ENCODE data around the gene RPL5. TPM values are rescaled to one million over a fixed set of nuclear protein-coding genes. Genes with fewer than 3 reads are reported as not detected.

The RPL5 gene
- total RNA-seq: 1,100 and 1,183 TPM in 2 replicates

DNA sequence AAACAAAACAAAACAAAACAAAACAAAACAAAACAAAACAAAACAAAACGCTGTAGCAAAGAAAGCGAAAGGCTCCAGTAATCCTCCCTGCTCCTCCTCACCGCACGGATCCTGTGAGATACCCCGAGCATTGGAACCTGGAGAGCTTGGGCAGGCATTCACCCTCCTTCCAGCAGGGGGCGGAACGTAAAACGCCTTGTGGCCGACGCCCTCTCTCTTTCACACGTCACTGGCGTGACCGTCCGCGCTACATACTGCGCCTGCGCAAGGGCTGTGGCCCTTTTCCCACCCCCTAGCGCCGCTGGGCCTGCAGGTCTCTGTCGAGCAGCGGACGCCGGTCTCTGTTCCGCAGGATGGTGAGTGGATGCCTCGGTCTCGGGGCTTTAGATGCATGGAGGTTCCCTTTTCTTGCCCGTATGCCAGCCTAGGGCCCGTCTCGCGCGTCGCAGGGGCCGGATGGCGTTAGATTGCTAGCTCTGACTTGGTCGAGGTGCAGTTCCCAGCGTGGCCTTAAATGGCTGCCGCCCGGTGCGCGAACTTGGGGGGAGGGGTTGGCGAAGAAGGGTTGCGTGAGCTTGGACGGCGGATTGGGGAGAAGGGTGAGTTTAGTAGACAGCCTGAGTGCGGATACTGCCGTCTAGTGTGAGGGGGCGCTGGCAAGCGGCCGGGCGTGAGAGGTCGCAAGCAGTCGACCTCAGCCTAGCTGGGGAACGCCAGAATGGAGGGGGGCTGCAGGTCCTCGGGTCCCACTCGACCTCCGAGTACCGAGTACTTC is at the start of gene RPL5:
TSS of gene RPL5 (plus strand) at position 279 of the 775 bp plus-strand sequence. CDS start at position 354, 75 bp downstream.
- peak; percentile 94 to 97 for DNase-seq (ENCODE audit: low read depth in 2 of 2)

DNA sequence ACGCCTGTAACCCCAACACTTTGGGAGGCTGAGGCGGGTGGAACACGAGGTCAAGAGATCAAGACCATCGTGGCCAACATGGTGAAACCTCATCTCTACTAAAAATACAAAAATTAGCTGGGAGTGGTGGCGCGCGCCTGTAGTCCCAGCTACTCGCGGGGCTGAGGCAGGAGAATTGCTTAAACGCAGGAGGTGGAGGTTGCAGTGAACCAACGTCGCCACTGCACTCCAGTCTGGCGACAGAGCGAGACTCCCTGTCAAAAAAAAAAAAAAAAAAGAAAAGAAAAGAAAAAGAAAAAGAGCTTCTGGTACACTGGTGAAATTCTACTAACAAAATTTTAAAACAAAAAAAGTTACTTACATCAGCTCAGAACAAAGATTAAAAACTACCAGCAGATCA is 48.3 kb upstream of the RPL5 start:
- DNase-seq (ENCODE audit: low read depth in 2 of 2): peak in 1 of 2 donors; percentile 24

DNA sequence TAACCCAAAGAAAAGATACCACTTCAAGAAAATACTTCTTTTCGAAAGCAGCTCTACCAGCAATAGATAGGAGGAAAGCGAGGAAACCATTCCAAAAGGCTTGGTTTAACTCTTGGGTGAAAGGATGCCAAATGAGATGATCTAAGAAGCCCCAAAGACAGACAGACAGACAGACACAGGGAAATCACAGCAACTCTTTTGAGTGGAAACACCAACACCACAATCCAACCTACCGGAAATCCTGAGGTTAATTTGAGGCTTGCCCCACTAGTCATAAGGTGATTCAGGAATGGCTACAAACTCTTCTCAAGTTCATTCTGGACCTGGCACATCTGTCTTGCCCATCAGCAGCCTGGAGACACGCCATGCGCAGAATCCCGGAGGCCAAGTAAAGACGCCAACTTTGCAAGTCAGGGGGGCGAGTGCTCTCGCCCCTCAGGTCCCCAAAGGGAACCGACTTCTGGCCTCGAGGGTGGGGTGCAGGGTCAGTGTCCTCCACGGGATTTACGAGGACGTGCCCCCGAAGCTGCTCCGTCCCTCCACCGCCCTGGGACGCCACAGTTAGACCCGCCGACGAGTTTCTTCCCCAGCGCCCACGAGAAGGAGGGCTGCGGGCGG is 47.7 kb upstream of the RPL5 start:
- DNase-seq (ENCODE audit: low read depth in 2 of 2): peak; percentile 12 to 45

DNA sequence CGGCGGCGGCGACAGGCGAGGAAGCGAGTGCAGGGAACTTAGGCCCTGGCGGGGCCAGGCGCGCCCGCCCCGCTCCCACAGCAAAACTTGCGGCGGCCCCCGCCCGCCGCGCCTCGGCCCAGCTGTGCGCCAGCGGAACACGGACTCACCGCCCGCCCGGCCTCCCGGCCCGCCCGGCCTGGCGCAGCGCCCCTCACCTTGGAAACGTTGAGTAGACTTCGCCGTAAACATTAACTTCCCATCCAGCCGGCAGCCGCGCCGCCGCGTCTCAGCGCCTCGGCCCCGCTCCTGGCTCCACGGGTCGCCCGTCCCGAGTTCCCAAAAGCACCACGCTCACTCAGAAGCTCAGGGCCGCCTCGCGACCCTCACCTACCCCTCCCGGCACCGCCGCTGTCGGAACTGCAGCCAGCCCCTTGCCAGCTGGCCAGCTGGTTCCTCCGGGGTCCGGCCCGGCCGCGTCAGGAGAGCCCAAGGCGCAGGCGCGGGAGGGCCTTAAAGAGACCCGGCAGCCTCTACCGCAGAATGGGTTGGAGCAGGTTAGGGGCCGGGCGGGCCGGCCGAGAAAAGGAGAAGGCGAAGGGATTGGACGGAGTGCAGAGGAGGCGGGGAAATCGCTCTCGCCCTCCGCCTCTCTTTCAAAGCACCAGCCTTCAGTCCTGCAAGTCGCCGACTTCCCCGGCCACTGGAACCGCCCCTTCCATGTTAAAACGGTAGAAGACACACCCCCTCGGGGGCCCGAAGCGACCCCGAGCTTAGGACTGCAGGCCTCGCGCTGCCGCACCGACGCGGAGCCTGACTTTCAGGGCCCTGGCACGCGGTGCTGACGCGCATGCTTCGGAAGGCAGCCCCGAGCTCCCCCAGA is 47.0 kb upstream of the RPL5 start, which contains the start of gene EVI5:
TSS of gene EVI5 (minus strand) at position 470 of the 862 bp plus-strand sequence. CDS start 48,562 bp downstream, outside the sequence.
- DNase-seq (ENCODE audit: low read depth in 2 of 2): peak; percentile 89 to 98

DNA sequence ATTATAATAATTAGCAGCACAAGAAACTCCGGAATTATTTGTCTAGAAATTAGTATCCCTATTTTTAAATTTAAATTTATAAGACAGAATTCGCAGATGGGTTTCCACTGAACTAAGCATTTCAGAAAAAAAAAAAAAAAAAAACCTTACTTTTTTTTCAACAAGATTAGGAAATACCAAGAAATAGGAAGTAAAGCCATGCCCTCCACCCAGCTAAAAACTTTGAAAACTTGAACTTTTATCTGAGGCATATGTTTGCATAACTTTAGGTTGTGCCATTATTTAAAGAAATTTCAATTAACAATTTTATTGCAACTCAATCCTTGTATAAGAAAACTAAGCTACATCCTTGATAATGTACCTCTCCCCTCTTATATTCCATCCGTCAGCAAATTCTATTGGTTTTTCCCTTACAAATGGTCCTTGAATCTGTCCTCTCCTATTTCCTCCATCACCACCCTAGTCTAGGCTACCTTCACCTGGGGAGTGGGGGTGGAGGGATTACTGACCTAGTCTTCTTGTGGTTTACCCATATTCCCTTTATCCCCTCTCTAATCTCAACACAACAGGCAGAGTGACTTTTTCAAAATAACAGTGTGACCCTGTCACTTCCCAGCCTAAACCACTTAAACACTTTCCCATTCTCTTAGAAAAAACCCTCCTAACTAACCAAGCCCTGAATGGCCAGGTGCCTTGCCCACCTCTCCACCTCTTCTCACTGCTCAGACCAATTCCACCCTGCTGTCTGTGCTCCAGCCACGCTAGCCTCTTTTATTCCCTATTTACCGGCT is 45.5 kb upstream of the RPL5 start:
- DNase-seq (ENCODE audit: low read depth in 2 of 2): no peak

DNA sequence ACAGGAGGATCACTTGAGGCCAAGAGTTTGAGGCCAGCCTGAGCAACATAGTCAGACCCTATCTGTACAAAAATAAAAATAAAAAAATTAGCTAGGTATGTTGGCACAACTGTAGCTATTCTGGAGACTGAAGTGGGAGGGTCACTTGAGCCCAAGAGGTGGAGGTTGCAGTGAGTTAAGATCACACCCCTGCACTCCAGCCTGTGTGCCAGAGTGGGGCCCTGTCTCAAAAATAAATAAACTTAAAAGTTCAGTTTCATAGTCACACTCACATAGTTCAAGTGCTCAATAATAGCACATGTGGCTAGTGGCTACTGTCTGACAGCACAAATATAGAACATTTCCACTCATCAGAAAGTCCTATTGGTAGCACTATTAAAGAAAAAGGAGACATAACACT is 41.8 kb upstream of the RPL5 start:
- no peak for DNase-seq (ENCODE audit: low read depth in 2 of 2)

- DNase-seq (ENCODE audit: low read depth in 2 of 2): no peak
Observed at GRCh38 chr1:92790867-92791266, 41.0 kb upstream of the RPL5 start.

DNA sequence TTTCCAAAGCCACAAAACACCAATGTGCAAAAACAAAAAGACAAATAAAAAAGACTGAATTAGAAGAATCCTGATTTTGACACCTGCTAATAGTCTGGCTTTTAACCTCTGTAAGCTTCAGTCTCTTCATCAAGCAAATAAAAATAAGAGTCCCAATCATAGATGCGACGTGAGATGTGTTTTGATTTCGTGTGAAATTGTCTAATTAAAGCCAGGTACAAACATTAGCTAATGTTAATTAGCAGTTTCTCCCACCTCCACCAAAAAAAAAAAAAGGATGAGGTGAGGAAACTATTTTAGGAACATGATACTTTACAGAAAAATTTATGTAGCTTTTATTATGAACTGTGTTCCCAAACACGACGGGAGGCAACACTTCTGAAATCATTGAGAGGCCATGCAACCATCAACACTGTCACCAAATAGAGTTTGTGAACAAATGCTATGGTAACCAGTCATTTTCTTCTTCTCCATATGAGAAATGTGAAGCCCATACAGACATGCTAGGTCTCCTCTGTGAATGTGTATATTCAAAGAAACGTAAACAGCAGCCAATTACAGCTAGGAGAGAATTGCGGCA is 40.3 kb upstream of the RPL5 start:
- no peak for DNase-seq (ENCODE audit: low read depth in 2 of 2)

DNA sequence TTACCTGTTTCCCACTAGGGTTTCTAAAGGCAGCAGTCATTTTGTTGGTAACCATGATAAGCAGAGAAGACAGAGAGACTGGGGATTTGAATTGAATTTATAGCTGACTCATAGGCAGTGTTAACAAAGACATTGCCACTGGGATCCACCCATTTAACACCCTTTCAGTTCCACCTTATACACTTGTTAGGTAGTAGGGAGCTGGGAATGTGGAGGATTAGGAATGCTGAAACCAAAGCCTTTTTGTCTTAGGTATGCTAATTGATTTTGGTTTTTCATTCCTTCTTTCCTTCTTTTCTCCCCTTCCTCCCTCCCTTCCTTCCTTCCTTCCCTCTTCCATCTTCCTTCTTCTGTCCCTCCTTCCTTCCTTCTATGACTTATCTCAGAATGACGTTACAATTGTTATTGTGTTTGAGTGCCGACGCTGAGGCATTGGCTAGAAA is 39.5 kb upstream of the RPL5 start:
- DNase-seq (ENCODE audit: low read depth in 2 of 2): peak in 1 of 2 donors; percentile 37

GRCh38 chr1:92795166-92795565 is 36.7 kb upstream of the RPL5 start:
- DNase-seq (ENCODE audit: low read depth in 2 of 2): no peak

DNA sequence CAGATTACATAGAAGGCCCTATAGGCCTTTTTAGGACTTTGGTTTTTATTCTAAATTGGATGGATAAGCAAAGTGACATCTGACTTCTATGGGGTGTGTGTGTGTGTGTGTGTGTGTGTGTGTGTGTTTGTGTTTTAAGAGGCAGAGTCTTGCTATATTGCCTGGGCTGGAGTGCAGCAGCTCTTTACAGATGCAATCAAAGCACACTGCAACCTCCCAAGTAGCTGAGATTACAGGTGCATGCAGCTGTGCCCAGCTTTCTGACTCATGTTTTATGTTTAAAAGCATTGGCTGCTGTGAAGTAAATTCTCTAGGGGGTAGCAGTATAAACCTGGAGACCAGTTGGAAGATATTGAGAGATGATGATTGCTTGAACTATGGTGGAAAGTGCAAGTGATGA is 34.5 kb upstream of the RPL5 start:
- DNase-seq (ENCODE audit: low read depth in 2 of 2): no peak

DNA sequence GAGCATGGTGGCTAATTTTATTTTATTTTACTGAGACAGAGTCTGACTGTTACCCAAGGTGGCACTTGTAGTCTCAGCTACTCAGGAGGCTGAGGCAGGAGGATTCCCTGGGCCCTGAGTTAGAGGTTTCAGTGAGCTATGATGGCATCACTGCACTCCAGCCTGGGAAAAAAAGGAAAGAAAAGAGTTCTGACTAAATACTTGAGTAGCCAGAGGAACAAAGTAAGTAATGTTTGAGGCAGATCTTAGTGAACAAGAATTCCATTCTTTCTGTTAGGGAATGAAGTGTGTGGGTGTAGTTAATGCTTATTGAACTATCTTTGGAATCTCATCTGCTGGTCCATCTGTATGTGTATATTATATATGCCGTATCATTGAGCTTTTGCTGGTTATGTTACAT is 33.9 kb upstream of the RPL5 start:
- DNase-seq (ENCODE audit: low read depth in 2 of 2): no peak

DNA sequence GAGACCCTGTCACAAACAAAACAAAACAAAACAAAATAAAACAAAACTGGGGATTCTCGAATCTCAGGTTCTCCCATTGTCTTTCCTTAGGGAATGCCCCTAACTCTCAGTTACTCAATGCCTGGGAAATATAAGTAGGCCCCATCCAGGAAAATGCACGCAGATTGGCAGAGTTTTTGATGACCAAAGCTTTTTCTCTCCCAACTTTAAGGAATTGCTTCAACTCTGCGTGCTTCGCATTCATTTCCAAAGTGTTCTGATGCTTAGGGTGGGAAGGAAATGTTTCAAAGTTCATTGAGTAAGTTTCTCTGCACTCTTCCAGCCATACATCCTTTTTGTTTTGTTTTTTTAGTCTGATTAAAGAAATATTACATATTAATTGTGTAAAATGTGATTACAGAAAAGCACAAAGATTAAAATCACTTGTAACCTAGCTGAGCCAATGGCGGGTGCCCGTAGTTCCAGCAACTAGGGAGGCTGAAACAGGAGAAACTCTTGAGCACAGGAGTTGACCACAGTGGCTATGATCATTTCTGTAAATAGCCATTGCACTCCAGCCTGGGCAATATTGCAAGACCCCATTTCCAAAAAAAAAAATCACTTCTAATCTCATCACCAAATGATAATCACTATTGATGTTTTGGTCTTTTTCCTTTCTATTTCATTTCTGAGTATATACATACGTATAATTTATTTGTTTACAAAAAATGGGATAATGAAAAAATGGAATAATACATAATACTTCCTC is 28.5 kb upstream of the RPL5 start:
- DNase-seq (ENCODE audit: low read depth in 2 of 2): no peak

DNA sequence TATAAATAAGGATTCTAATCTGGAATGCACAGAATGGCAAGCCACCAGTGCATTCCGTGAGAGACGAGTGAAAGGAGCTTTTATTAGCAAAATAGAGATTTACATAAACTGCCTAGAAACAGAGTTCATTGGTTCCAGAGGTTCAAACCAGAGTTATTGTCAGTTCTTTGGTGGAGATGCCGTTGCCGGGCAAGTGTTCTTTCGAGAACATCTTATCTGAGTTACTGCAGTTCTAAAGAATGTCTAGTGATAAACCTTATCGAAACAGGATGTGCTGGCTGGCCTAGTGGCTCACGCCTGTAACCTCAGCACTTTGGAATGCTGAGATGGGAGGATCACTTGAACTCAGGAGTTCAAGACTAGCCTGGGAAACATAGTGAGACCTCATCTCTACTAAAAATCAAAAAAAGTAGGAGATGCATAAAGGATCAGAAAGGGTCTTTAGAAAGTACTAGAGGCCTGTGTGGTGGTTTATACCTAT is 27.1 kb upstream of the RPL5 start:
- peak in 1 of 2 donors; percentile 86 for DNase-seq (ENCODE audit: low read depth in 2 of 2)

DNA sequence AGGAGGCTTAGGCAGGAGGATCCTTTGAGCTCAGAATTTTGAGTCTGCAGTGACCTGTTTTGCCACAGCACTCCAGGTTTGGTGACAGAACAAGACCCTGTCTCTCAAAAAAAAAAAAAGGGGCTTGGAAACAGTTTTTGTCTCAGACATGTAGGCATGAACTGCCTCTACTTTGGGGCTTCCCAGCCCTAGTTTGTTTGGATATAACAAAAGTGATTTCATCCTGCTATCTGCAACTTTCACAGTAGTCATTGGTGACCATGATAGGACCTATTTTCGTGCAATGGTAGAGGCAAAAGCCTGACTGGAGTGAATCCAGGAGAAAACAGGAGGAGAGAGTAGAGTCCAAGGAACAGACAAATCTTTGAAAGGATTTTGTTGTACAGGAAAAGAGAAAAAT is 26.6 kb upstream of the RPL5 start:
- DNase-seq (ENCODE audit: low read depth in 2 of 2): no peak

- no peak for DNase-seq (ENCODE audit: low read depth in 2 of 2)
Observed at GRCh38 chr1:92808381-92808780, 23.5 kb upstream of the RPL5 start.

- DNase-seq (ENCODE audit: low read depth in 2 of 2): no peak
Observed at GRCh38 chr1:92816732-92817131, 15.1 kb upstream of the RPL5 start.

DNA sequence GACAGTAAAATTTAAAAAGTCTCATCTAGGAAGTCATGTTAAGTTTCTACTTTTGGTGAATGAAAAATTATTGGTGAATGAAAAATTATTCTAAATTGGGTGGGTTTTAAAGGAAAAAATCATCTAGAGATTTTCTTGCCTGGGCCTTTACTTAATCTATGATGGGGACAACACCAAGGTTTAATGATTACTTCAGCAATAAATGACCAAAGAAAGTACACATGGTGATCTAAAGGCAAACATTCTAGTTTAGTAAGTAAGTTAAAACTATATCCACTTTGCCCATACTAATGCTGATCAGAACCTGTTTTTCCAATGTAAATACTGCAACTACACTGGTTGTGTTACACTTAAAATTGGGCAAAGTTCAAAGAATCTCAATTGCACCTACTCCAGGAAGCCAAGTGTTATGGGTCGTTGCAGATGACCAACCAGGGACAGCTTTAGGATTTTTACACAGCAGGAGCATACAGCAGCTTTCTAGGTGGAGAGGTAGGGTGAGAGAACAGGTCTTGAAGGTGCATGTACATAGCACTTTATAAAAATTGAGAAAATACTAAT is 14.6 kb upstream of the RPL5 start:
- no peak for DNase-seq (ENCODE audit: low read depth in 2 of 2)

DNA sequence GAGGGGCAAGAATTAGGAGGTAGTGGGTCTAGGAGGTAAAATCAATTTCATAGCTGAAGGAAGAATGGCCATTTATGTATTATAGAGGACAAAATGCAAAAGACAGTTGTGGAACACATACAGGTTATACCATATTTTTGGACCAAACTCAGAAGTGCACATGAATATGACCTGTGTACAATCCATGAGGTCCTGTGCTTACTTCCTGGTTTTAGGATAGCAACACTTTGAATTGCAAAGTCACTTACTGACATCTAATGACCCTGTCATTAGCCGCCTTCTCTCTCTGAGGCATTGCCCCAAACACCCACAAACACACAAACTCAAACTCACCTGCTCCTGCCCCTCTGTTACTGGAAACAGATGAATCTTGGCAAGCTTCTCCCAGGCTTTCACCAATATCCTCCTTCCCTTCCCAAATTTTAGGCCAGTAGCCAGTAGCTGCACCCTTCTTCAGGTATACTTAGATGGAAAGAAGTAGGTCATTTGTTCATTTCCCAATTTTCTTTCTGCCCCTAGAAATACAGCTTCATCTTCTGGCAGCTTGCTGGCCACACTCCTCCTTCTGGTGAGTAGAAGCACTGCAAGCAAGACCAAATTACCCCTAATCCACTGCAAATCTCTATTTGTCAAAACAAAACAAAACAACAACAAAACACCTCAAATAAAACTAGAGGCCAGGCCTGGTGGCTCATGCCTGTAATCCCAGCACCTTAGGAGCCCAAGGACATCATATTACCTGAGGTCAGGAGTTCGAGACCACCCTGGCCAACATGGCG is 13.7 kb upstream of the RPL5 start:
- DNase-seq (ENCODE audit: low read depth in 2 of 2): peak; percentile 11 to 36
